Liver (tissue), 9 donors: ENCODE measurements around the gene DZIP1. TPM values are rescaled to one million over a fixed set of nuclear protein-coding genes. Genes with fewer than 3 reads are reported as not detected.

Experiments used
- DNase-seq: peaks from one replicate; pipeline ENCODE4 v3.0.0-alpha.2; 2017; ENCODE audit warnings: low spot score
- H3K27ac ChIP-seq, 2 donors: one replicate each; pipeline ENCODE4 v1.7.0; 2013; ENCODE audit warnings: inconsistent platforms in 2 of 2, low read length in 2 of 2, control low read depth in 1 of 2, low read depth in 1 of 2, mild to moderate bottlenecking in 1 of 2
- H3K27me3 ChIP-seq, 4 donors: one replicate each; pipeline versions ENCODE4 v1.6.1 to v1.7.0; 2013; ENCODE audit warnings: low read length in 3 of 4, inconsistent platforms in 1 of 4, mild to moderate bottlenecking in 1 of 4, moderate library complexity in 1 of 4; ENCODE audit not compliant: control insufficient read depth in 4 of 4, insufficient read depth in 4 of 4
- H3K36me3 ChIP-seq, 4 donors: one replicate each; pipeline versions ENCODE4 v1.6.1 to v1.7.0; 2013; ENCODE audit warnings: low read length in 3 of 4, mild to moderate bottlenecking in 3 of 4, low read depth in 1 of 4, moderate library complexity in 1 of 4; ENCODE audit not compliant: control insufficient read depth in 4 of 4, insufficient read depth in 3 of 4
- H3K4me1 ChIP-seq, 4 donors: one replicate each; pipeline versions ENCODE4 v1.6.1 to v1.7.0; 2013; ENCODE audit warnings: low read length in 3 of 4, mild to moderate bottlenecking in 3 of 4, moderate library complexity in 1 of 4; ENCODE audit not compliant: control insufficient read depth in 4 of 4, insufficient read depth in 4 of 4
- H3K4me3 ChIP-seq, 3 donors: one replicate each; pipeline versions ENCODE4 v1.6.1 to v1.7.0; 2013; ENCODE audit warnings: low read length in 3 of 3, control low read depth in 1 of 3, low read depth in 1 of 3, mild to moderate bottlenecking in 1 of 3
- H3K9ac ChIP-seq, 2 donors: one replicate each; pipeline ENCODE4 v1.7.0; 2013; ENCODE audit warnings: low read length in 2 of 2, mild to moderate bottlenecking in 2 of 2, moderate library complexity in 2 of 2, control low read depth in 1 of 2, low read depth in 1 of 2
- H3K9me3 ChIP-seq, 4 donors: one replicate each; pipeline versions ENCODE4 v1.6.1 to v1.7.0; 2013; ENCODE audit warnings: low read length in 3 of 4; ENCODE audit not compliant: control insufficient read depth in 4 of 4
- ATF3 ChIP-seq: IDR thresholded peaks from 2 replicates; pipeline ENCODE4 v1.6.1; 2016; ENCODE audit warnings: antibody characterized with exemption
- CTCF ChIP-seq: fragments of 150-350 bp; IDR thresholded peaks from 2 replicates; pipeline ENCODE4 v1.5.1; 2017; ENCODE audit warnings: improper control_type of control experiment, low read depth, low read length; ENCODE audit not compliant: missing input control
- EGR1 ChIP-seq, 2 donors: IDR thresholded peaks; 2 replicates each; pipeline ENCODE4 v1.6.1; 2016 to 2018; ENCODE audit warnings: antibody characterized with exemption in 2 of 2, low read depth in 2 of 2
- FOXA1 ChIP-seq: IDR thresholded peaks from 2 replicates; pipeline ENCODE4 v1.6.1; 2016; ENCODE audit warnings: antibody characterized with exemption
- FOXA2 ChIP-seq: IDR thresholded peaks from 2 replicates; pipeline ENCODE4 v1.6.1; 2016; ENCODE audit warnings: antibody characterized with exemption
- GABPA ChIP-seq, 2 donors: IDR thresholded peaks in 1 of 2; conservative IDR thresholded peaks in 1 of 2; 2 replicates each; pipeline ENCODE4 v1.6.1; 2016; ENCODE audit warnings: antibody characterized with exemption in 2 of 2, mild to moderate bottlenecking in 1 of 2, moderate library complexity in 1 of 2
- HNF4A ChIP-seq, 2 donors: conservative IDR thresholded peaks; 2 replicates each; pipeline ENCODE4 v1.6.1; 2016; ENCODE audit warnings: antibody characterized with exemption in 2 of 2, mild to moderate bottlenecking in 2 of 2
- HNF4G ChIP-seq: IDR thresholded peaks from 2 replicates; pipeline ENCODE4 v1.6.1; 2016; ENCODE audit warnings: antibody characterized with exemption
- JUND ChIP-seq, 2 donors: IDR thresholded peaks; 2 replicates each; pipeline ENCODE4 v1.6.1; 2016; ENCODE audit warnings: antibody characterized with exemption in 2 of 2
- MAX ChIP-seq: IDR thresholded peaks from 2 replicates; pipeline ENCODE4 v1.6.1; 2016; ENCODE audit warnings: antibody characterized with exemption
- NR2F2 ChIP-seq: IDR thresholded peaks from 2 replicates; pipeline ENCODE4 v1.6.1; 2016; ENCODE audit warnings: antibody characterized with exemption
- RAD21 ChIP-seq, 2 donors: IDR thresholded peaks; 2 replicates each; pipeline ENCODE4 v1.6.1; 2016; ENCODE audit warnings: antibody characterized with exemption in 2 of 2, mild to moderate bottlenecking in 2 of 2
- REST ChIP-seq: IDR thresholded peaks from 2 replicates; pipeline ENCODE4 v1.6.1; 2016; ENCODE audit warnings: antibody characterized with exemption, mild to moderate bottlenecking
- RXRA ChIP-seq, 2 donors: IDR thresholded peaks; 2 replicates each; pipeline ENCODE4 v1.6.1; 2017 to 2018; ENCODE audit warnings: antibody characterized with exemption in 2 of 2, mild to moderate bottlenecking in 1 of 2
- SP1 ChIP-seq: IDR thresholded peaks from 2 replicates; pipeline ENCODE4 v1.6.1; 2018; ENCODE audit warnings: antibody characterized with exemption, mild to moderate bottlenecking
- TAF1 ChIP-seq: conservative IDR thresholded peaks from 2 replicates; pipeline ENCODE4 v1.6.1; 2016; ENCODE audit warnings: antibody characterized with exemption, mild to moderate bottlenecking
- YY1 ChIP-seq: IDR thresholded peaks from 2 replicates; pipeline ENCODE4 v1.6.1; 2016; ENCODE audit warnings: antibody characterized with exemption, mild to moderate bottlenecking
- ZBTB33 ChIP-seq: IDR thresholded peaks from 2 replicates; pipeline ENCODE4 v1.6.1; 2016; ENCODE audit warnings: antibody characterized with exemption
- WGBS: extraction: QIAGEN DNeasy Blood & Tissue Kit; methylation state at CpG from one replicate; pipeline ENCODE4 v1.1.7; 2013; 5-methylcytosine and 5-hydroxymethylcytosine counted together
- polyA plus RNA-seq, 2 donors: library from polyadenylated mRNA; stranded (reverse) in 1 of 2; unstranded in 1 of 2; fragments of 200-250 nt in 1 of 2; fragments of >200 nt in 1 of 2; fragmentation: Nextera tagmentation in 1 of 2; extraction: Ambion mirVana in 1 of 2; gene quantifications; one replicate each; pipeline versions ENCODE4 v1.2.1 to v1.2.3, GENCODE V29; 2013 to 2015
- total RNA-seq, 2 donors: library from RNA; depleted of rRNA; stranded (reverse); fragments of >200 nt; gene quantifications; one replicate each; pipeline ENCODE4 v1.2.3, GENCODE V29; 2014
- donor health status: healthy.
- donor health status: healthy.
- donor health status: healthy.
- donor health status: healthy.
- donor health status: healthy.

The DZIP1 gene
- total and polyA plus RNA-seq, 4 donors, result 0.46 to 2.0 (median 1.3) TPM

- TF ChIP-seq REST, result no peak
- no peak for TF ChIP-seq GABPA (IDR thresholded peaks at IDR 0.05 in 1 of 2, conservative IDR thresholded peaks at IDR 0.05 in 1 of 2)
- no peak for TF ChIP-seq RAD21 (IDR thresholded peaks at IDR 0.05)
- no peak for TF ChIP-seq FOXA2
- no peak for TF ChIP-seq YY1
Observed at GRCh38 chr13:95652244-95652764, 7.8 kb upstream of the DZIP1 start (continued).

GRCh38 chr13:95650696-95651095 lies 6.2 kb upstream of the DZIP1 start:
- H3K36me3 ChIP-seq, result no peaks in the 10 kb centered on the region
- H3K4me1 ChIP-seq, result no peaks in the 10 kb centered on the region
- TF ChIP-seq EGR1 (IDR thresholded peaks at IDR 0.05; ENCODE audit: low read depth in 2 of 2) (no peak), FOXA1 (no peak), MAX (no peak), YY1 (no peak), CTCF (no peak), SP1 (no peak), RXRA (IDR thresholded peaks at IDR 0.05) (no peak), ATF3 (no peak), JUND (IDR thresholded peaks at IDR 0.05) (no peak), HNF4A (conservative IDR thresholded peaks at IDR 0.05) (no peak), ZBTB33 (no peak), TAF1 (no peak), GABPA (IDR thresholded peaks at IDR 0.05 in 1 of 2, conservative IDR thresholded peaks at IDR 0.05 in 1 of 2) (no peak), NR2F2 (no peak), HNF4G (no peak), REST (no peak), RAD21 (IDR thresholded peaks at IDR 0.05) (no peak), FOXA2 (no peak)
- H3K27me3 ChIP-seq, result no peaks in the 10 kb centered on the region
- H3K9ac ChIP-seq, result no peak overlapping the region
- no peak overlapping the region for H3K27ac ChIP-seq
- WGBS, result 88% methylated on average over 5 of the region's 5 CpGs
- no peak for DNase-seq
- no peak overlapping the region for H3K4me3 ChIP-seq
- H3K9me3 ChIP-seq, result no peaks in the 10 kb centered on the region
